IMR-90 (cell line): ENCODE measurements around the gene PET100. TPM values are rescaled to one million over a fixed set of nuclear protein-coding genes. Genes with fewer than 3 reads are reported as not detected.

Experiments used
- ATAC-seq: fragments of 200-7000 bp; cut with Tn5 transposase; 2 replicates; pipeline ENCODE4 v1.9.1; 2020; ENCODE audit warnings: low read depth, mild to moderate bottlenecking, moderate library complexity
- BruUV-seq: library from RNA; stranded (reverse); fragments of 400-500 nt; replicated peaks from 2 replicates; lab custom pipeline; 2021; lab: Mats Ljungman, UMichigan
- CTCF ChIA-PET: fragments of 300-600 bp; formaldehyde crosslinking; extraction: SDS; loops from one replicate; lab custom pipeline; 2021; ENCODE audit warnings: antibody characterized with exemption; lab: Yijun Ruan, JAX
- POLR2A ChIA-PET: fragments of 300-600 bp; sonication (Branson Sonifier 250); formaldehyde crosslinking; loops from one replicate; lab custom pipeline; 2022; ENCODE audit warnings: antibody characterized with exemption; ENCODE audit not compliant: unreplicated experiment; lab: Charles Lee
- DNase-seq: peaks from one replicate; pipeline ENCODE4 v3.0.0; 2013
- H2AFZ ChIP-seq: replicated peaks from 2 replicates; pipeline ENCODE3; 2013; ENCODE audit warnings: low read length, mild to moderate bottlenecking; ENCODE audit not compliant: poor library complexity
- H2AK5ac ChIP-seq: 2 replicates; pipeline ENCODE4 v1.6.1; 2013; ENCODE audit warnings: low read depth, low read length, inconsistent platforms
- H2AK9ac ChIP-seq: replicated peaks from 2 replicates; pipeline ENCODE3; 2013; ENCODE audit warnings: mild to moderate bottlenecking, low read depth, low read length, moderate library complexity; ENCODE audit not compliant: poor library complexity
- H2BK120ac ChIP-seq: 2 replicates; pipeline ENCODE4 v1.6.1; 2013; ENCODE audit warnings: low read depth, low read length, inconsistent platforms
- H2BK15ac ChIP-seq: 3 replicates; pipeline ENCODE4 v1.6.1; 2013; ENCODE audit warnings: low read depth, low read length, inconsistent platforms
- H2BK20ac ChIP-seq: 2 replicates; pipeline ENCODE4 v1.6.1; 2013; ENCODE audit warnings: low read depth, mild to moderate bottlenecking, inconsistent platforms, low read length, moderate library complexity
- H2BK5ac ChIP-seq: 2 replicates; pipeline ENCODE4 v1.6.1; 2013; ENCODE audit warnings: mild to moderate bottlenecking, low read depth, low read length, inconsistent platforms; ENCODE audit not compliant: poor library complexity, severe bottlenecking
- H3K14ac ChIP-seq: replicated peaks from 2 replicates; pipeline ENCODE4 v1.6.1; 2013; ENCODE audit warnings: low read depth, low read length, inconsistent platforms
- H3K18ac ChIP-seq: 2 replicates; pipeline ENCODE4 v1.6.1; 2013; ENCODE audit warnings: low read depth, low read length, control low read depth
- H3K23ac ChIP-seq: 2 replicates; pipeline ENCODE4 v1.6.1; 2013; ENCODE audit warnings: low read depth, low read length, inconsistent platforms
- H3K27ac ChIP-seq: 2 replicates; pipeline ENCODE4 v1.5.1; 2013; ENCODE audit warnings: mild to moderate bottlenecking, control low read depth, low read length; ENCODE audit not compliant: insufficient read depth
- H3K27me3 ChIP-seq: 2 replicates; pipeline ENCODE4 v1.6.1; 2013; ENCODE audit warnings: low read length; ENCODE audit not compliant: control insufficient read depth, insufficient read depth
- H3K36me3 ChIP-seq: 2 replicates; pipeline ENCODE4 v1.6.1; 2013; ENCODE audit warnings: low read length, mixed read lengths; ENCODE audit not compliant: control insufficient read depth, insufficient read depth
- H3K4ac ChIP-seq: 2 replicates; pipeline ENCODE4 v1.6.1; 2013; ENCODE audit warnings: low read depth, low read length, inconsistent platforms
- H3K4me1 ChIP-seq: 2 replicates; pipeline ENCODE4 v1.6.1; 2013; ENCODE audit warnings: low read length, mixed read lengths; ENCODE audit not compliant: control insufficient read depth, insufficient read depth
- H3K4me2 ChIP-seq: 2 replicates; pipeline ENCODE4 v1.6.1; 2013; ENCODE audit warnings: low read depth, mild to moderate bottlenecking, control low read depth, low read length, moderate library complexity
- H3K4me3 ChIP-seq: 2 replicates; pipeline ENCODE4 v1.5.1; 2013; ENCODE audit warnings: low read depth, mild to moderate bottlenecking, control low read depth, low read length, moderate library complexity; ENCODE audit not compliant: insufficient read depth
- H3K56ac ChIP-seq: 2 replicates; pipeline ENCODE4 v1.6.1; 2013; ENCODE audit warnings: low read length, inconsistent platforms; ENCODE audit not compliant: insufficient read depth; ENCODE audit errors: extremely low read depth
- H3K79me1 ChIP-seq, 2 experiments: 2 replicates each; pipeline ENCODE4 v1.6.1; 2013; ENCODE audit warnings: low read length in 2 of 2, inconsistent platforms in 1 of 2, low read depth in 1 of 2
- H3K9ac ChIP-seq: 2 replicates; pipeline ENCODE4 v1.6.1; 2013; ENCODE audit warnings: low read depth, low read length, control low read depth
- H3K9me1 ChIP-seq: 2 replicates; pipeline ENCODE4 v1.6.1; 2013; ENCODE audit warnings: low read length, inconsistent platforms; ENCODE audit not compliant: insufficient read depth
- H3K9me3 ChIP-seq: 2 replicates; pipeline ENCODE4 v1.6.1; 2013; ENCODE audit warnings: low read length; ENCODE audit not compliant: control insufficient read depth, insufficient read depth
- H4K20me1 ChIP-seq: 2 replicates; pipeline ENCODE4 v1.6.1; 2013; ENCODE audit warnings: low read length, inconsistent platforms; ENCODE audit not compliant: insufficient read depth
- H4K5ac ChIP-seq: 2 replicates; pipeline ENCODE4 v1.6.1; 2013; ENCODE audit warnings: mild to moderate bottlenecking, low read depth, low read length, control low read depth
- H4K8ac ChIP-seq, 2 experiments: 2 replicates each; pipeline ENCODE4 v1.6.1; 2013; ENCODE audit warnings: low read depth in 2 of 2, low read length in 2 of 2, control low read depth in 1 of 2, inconsistent platforms in 1 of 2
- H4K91ac ChIP-seq: 2 replicates; pipeline ENCODE4 v1.6.1; 2013; ENCODE audit warnings: low read depth, low read length, inconsistent platforms; ENCODE audit not compliant: insufficient read depth
- CHD1 ChIP-seq: IDR thresholded peaks from 2 replicates; pipeline ENCODE4 v1.6.1; 2012; ENCODE audit warnings: low read depth, low read length, improper control_type of control experiment
- WGBS, 2 experiments: methylation state at CpG; one replicate each; pipeline versions ENCODE4 v1.1.5 to v1.1.7; 2013; ENCODE audit warnings: missing lambda C conversion rate in 2 of 2; ENCODE audit not compliant: insufficient read length in 1 of 2; ENCODE audit errors: extremely low coverage in 2 of 2; 5-methylcytosine and 5-hydroxymethylcytosine counted together
- dilution Hi-C: fragments of 300-500 bp; cut with HindIII; formaldehyde crosslinking; loops from one replicate; pipeline ENCODE4 v1.14.3; 2018; ENCODE audit warnings: low sequenced_read_pairs; ENCODE audit not compliant: unreplicated experiment
- in situ Hi-C: fragments of 300-500 bp; cut with MboI; formaldehyde crosslinking; loops from 3 replicates; pipeline ENCODE4 v1.14.3; 2019; ENCODE audit warnings: low sequenced_read_pairs, inconsistent platforms, mixed read lengths
- intact Hi-C: fragments of 100-400 bp; cut with micrococcal nuclease; formaldehyde crosslinking; loops from 2 replicates; pipeline ENCODE4 v1.10.0; 2022
- polyA plus RNA-seq, 3 experiments: library from polyadenylated mRNA; depleted of rRNA; stranded (reverse); fragments of >200 nt; gene quantifications; 2 replicates each; pipeline ENCODE4 v1.2.3, GENCODE V29; 2012; ENCODE audit warnings: low replicate concordance in 1 of 3
- total RNA-seq: library from RNA; depleted of rRNA; stranded (reverse); fragments of >200 nt; gene quantifications from 2 replicates; pipeline ENCODE4 v1.2.3, GENCODE V29; 2012

The PET100 gene
- total and polyA plus RNA-seq, 2 of the 4 experiments (the other 2 are of a cell fraction), result 1.4 to 31.4 TPM

GRCh38 chr19:7639863-7640348, 10.3 kb downstream of the PET100 start:
- Histone ChIP-seq H3K79me1 (no peaks in the 10 kb centered on the region), H2AK5ac (no peak overlapping the region), H4K5ac (no peak overlapping the region), H3K4me1 (no peaks in the 10 kb centered on the region), H2BK15ac (no peak overlapping the region), H3K4me3 (no peak overlapping the region), H3K9me3 (no peaks in the 10 kb centered on the region), H3K14ac (no peak overlapping the region), H2BK5ac (peak overlapping the region; percentile 43), H3K27me3 (peaks cover 14% of the 10 kb centered on the region; the same call in 1 of the 2 replicates), H3K56ac (no peak overlapping the region), H3K9me1 (peaks cover 12% of the 10 kb centered on the region), H3K4me2 (no peak overlapping the region), H4K8ac (no peak overlapping the region), H3K9ac (no peak overlapping the region), H2AFZ (peak overlapping the region; percentile 51), H3K27ac (no peak overlapping the region), H3K23ac (no peak overlapping the region), H3K36me3 (no peaks in the 10 kb centered on the region), H3K4ac (no peak overlapping the region), H3K18ac (no peak overlapping the region), H2BK120ac (no peak overlapping the region), H2AK9ac (no peak overlapping the region), H4K20me1 (peaks cover 5% of the 10 kb centered on the region; the same call in 1 of the 2 replicates), H2BK20ac (no peak overlapping the region), H4K91ac (no peak overlapping the region)
- POLR2A ChIA-PET, result no interaction called here
- no peak for ATAC-seq
- BruUV-seq, result no TSS peak
- no peak for TF ChIP-seq CHD1
- in situ Hi-C loops (no loop called here), dilution Hi-C loops (no loop called here), intact Hi-C loops (no loop called here)
- CTCF ChIA-PET, result no interaction called here
- WGBS, 2 experiments, result 86% methylated on average over 9 of the region's 13 CpGs; no CpG with 5 or more reads in 1 of the 2 experiments
- no peak for DNase-seq
